ENCODE measurements around the gene NT5DC1.

Gene NT5DC1

DNA sequence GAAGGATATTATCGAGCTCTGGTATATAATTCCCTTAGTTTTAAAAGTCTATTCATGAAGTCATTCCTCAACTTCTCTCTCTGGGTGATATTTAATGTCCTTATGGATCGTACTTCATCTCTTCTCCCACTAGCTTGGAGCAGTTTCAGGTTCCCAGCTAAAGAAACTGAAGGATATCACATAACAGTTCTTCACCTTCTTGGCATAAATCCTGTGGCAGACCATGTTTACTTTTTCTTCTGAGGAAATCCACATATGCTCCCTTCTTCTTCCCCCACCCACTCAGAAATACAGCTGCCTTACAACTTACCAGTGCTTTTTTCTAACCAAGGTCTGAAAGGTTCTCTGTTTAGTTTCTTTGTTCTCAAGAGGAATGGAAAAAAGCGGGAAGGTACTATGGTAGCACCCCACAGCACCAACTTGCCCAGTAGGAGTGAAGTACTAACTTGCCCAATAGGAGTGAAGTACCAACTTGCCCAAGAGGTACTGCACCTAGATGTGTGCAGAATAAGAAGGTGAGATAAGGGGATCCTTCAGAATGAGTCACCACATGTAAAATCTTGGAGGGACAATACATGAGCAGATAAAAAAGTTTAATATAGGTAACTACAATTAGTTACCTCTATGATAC, 100.1 kb downstream of the NT5DC1 start:
- DNase-seq, result no peak

DNA sequence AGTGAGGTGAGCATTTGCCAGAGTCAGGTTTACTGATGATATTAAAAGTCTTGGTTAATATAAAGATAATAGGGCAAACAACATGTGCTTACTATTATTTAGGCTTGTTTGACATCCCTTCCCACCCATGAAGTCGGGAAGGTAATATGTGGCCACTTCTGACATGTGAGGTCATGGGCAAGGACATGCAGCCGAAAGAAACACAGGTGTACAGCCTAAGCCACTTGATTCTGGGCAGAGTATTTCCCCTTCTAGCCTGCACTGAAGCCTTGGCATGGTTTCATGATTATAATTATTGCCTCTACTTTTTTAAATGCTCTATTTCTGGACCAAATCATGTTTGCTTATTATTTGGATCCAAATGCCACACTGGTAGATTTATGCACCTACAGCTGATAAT, 100.9 kb downstream of the NT5DC1 start:
- DNase-seq, result no peak

DNA sequence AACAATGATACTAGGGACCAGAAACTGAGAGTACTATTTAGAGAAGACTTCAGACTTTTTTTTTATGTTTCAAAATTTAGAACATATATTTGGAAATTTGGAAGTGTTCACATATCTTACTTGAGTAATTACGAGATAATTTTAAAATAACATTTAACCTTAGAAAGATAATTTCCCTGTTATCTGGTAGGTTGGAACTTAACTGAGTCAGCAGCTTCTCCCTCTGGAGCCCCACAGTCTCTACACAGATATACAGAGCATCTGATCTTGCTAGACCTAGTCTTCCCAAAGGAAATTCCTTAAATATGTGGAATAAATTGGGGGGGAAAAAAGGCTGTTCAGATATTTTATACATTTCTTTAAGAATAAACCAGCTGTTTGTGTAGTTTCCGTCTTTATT, 104.6 kb downstream of the NT5DC1 start:
- DNase-seq, result no peak

DNA sequence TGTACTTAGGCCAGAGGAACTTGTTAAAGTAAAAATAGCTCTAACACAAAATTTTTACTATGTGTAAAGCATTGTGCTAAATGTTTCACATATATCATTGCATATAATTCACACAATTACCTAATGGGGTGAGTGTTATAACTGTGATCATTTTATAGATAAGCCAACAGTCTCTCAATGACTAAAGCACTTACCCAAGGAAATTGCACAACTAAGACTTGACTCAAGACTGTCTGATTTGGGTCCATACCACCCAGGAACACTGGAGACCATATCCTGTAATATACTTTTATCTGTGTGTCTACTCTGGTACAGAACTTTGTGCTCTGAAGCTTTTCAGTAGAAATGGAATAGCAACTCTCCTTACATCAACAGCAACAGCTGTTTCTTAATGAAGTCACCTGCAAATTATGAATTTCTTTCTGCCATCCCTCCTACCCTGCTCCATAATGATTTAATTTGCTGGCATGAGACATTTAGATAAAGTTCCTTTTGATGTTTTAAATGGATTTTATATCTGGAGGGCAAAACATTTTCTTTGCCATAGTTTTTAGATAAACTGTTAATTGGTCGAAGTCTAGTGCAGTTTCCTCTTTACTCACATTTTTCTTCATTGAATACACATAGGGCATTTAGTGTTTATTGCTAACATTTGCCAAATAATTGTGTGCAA, 105.7 kb downstream of the NT5DC1 start:
- no peak for DNase-seq

DNA sequence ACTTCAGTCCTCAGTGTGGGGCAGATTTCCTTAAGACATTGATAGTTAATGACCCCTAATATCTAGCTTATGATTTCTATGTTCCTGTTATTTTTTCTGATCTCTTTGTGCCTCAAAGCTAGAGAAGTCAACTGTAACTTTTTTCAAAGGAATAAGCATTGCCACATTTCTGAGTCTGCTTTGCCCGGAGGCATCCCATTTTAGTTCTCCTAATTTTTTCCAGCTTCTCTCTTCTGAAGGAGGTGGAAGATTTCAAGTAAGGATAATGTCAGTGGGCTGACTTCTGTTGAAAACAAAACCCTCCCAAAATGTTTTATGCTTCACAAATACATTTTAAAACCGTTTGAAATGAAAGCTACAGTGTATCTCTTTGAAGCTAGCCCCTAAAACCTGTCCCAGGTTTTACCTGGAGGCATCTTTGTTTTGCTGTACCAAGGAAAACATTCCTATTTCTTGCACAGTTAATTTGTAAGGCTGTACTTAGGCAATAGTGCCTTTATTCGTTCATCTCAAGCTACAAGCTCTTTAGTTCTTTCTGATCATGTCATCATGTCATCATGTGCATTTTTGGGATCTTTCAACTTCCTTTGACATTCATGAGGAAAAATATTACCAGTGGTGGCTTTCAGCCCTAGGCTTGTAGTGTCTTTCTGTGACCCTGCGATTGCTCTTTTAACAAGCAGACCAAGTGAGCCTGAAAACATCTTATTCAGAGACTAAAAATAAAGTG, 107.6 kb downstream of the NT5DC1 start:
- DNase-seq, result no peak

DNA sequence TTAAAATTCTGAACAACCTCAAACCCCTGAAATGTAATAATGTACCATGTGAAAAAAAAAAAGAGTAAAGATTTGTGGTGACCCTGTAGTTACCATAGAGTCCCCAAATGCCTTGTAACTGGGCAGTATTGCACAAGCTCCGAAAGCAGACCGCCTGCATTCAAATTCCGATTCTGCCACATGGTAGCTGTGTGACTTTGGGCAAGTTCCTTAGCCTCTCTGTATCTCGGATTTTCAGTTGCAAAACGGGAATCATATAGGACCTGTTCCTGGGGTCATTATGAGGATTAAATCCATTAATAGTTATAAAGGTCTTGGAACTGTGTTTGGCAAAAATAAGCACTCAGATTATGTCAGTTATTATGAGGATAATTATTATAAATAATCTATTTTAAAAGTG, 109.7 kb downstream of the NT5DC1 start:
- DNase-seq, result no peak

DNA sequence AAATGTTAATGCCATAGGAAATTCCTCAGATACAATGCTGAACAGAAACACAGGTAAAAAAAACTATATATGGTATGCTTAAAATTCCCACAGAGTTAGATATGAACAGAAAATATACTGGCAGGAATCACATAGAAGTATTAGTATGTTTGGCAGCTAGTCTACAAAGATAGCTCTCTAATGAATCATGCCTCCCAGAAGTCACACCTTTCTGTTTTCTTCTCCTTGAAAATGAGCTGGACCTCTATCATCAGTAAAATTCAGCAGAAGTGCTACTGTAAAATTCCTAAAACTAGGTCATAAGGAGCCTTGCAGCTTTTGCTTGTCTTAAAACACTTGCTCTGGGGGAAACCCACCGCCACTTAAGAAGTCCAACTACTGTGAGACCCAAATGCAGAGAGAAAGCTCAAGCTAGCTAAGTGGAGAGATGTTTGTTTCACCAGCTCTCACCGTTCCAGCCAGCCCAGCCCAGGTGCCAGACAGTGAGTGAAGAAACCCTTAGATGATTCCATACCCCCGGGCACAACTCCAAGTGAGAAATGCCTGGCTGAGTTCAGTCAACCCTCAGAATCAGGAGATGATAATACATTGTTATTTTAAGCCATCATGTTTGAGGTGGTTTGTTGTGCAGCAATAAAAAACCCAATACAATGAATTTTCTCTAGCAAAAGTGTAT, 110.2 kb downstream of the NT5DC1 start:
- no peak for DNase-seq

DNA sequence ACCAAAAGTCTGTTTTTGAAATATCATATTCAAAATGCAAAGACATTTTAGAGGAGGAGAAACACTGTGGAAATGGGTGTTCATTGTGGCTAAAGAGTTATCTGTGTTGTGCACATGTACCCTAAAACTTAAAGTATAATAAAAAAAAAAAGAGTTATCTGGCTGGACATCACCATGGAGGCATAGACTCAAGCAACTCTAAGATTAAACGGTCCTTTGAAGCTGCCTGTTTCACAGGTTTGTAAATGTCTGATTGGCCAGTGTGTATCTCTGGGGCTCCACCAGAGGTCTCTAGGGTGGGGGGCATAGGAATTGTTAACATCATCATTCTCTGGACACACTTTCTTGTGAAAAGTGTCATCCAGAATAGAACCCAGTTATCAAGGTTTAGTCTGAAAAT, 114.0 kb downstream of the NT5DC1 start:
- no peak for DNase-seq

DNA sequence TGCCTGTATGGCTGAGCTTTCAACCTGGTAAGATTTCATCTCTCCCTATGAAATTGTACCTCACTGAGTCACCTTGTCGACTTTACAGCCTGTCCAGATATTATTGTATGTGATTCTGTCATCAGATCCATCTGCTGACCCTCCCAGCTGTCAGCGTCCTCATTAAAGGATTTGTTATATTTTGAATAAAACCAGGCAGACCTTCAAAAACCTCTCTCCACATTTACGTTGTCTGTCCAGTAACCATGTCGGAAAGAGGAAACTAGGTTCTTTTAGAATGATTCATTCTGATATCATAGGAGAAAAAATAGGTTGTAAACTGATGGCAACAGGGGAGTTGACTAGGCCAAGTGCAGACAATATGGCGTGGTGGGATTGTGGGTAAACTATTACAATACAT, 114.8 kb downstream of the NT5DC1 start:
- DNase-seq, result no peak

DNA sequence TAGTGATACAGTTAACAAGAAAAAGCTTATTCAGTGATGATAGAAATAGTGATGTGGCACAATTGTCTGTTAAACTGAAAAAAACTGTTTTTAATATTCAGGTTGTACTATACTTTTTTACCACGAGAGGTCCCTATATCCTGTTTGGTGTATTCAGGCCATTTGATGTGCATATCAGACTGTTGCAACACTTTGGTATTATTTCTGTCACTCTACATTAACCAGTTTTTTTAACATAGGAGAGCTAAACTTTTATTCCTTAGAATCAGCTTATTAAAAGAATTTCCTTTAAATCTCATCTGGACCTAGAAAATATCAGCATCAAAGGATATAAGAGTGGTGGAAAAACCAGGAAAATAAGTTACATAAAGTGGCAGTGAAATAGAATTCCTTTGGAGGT, 116.4 kb downstream of the NT5DC1 start:
- no peak for DNase-seq

DNA sequence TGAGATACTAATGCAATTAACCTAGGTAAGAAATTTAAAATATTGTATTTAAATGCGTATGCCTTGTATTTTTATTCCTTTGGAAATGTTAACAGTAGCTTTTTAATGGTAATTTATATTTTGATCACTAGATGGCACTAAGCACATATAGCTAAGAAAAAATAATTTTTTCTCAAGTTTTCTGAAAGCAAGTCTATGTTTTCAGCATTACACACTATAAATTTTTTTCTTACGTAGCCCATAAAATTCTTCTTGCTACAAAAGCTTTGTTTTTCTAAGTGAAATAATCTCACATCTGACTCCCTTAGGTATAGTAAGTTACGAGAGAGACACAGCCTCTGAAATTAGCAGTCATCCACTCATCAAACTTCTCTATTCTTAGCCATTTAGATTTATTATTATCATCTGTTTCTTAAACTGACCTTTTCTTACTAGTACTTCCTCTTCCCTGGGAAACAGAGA, 117.5 kb downstream of the NT5DC1 start:
- DNase-seq, result no peak

DNA sequence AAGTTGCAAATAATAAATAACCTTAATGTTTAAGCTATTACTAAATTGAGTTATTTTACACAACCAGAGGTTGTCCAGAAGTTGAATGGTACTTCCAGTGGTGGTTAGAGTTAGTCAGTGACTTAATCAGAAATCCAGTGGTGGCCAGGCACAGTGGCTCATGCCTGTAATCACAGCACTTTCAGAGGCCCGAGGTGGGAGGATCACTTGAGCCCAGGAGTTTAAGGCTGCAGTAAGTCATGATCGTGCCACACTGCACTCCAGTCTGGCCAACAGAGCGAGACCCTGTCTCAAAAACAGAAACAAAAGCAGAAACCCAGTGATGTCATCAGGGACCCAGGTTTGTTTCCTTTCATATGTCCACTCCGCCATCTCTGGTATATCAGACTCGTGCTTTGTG, 118.2 kb downstream of the NT5DC1 start:
- no peak for DNase-seq

DNA sequence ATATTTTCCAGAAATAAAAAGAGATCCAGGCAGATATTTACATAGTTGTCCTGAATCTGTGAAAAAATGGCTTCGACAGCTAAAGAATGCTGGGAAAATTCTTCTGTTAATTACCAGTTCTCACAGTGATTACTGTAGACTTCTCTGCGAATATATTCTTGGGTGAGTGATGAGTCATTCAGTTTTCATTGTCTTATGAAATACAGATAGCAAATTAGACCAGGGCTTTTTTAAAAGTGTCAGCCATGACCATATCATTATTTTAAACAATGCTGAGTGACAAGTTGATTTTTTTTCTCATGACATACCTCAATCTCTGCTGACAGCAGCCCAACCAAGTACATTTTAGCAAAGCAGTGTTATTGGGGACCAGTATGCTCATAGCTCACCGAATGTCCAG, 120.4 kb downstream of the NT5DC1 start:
- no peak for DNase-seq

DNA sequence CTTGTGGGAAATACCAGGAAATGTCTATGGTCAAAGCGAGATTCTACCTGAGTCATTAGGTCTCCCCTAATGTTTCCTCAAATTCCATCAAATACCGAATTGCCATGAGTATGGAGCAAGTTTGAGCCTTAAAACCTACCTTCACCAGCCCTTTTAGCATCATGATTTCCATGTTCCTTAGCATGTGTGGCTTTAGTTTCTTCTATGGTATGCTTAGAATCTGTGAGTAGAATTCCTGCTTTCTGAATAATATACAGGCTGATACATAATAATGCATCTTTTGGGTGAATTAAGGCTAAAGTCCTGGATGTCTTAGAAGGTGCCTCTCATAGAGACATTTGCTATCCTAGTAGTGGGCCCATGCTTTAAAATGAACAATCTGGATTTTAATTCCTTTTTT, 121.3 kb downstream of the NT5DC1 start:
- no peak for DNase-seq

DNA sequence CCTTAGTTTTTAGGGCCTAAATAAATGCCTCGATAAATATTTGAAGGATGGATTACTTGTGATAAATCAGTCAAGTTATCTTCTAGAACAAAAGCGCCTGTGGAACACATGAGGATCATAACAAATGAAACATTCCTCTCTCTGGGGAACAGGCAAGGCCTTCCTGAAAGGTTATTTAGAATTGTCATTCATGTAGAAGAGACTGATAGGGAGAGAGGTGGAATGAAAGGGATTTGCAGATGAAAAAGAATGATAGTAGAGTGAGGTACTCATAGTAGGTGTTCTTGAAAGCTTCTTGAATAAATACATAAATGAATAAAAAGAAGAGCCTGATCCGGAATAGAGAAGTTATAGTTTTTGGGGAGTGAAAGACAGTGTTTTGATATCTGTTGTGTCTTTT, 122.7 kb downstream of the NT5DC1 start:
- DNase-seq, result no peak

DNA sequence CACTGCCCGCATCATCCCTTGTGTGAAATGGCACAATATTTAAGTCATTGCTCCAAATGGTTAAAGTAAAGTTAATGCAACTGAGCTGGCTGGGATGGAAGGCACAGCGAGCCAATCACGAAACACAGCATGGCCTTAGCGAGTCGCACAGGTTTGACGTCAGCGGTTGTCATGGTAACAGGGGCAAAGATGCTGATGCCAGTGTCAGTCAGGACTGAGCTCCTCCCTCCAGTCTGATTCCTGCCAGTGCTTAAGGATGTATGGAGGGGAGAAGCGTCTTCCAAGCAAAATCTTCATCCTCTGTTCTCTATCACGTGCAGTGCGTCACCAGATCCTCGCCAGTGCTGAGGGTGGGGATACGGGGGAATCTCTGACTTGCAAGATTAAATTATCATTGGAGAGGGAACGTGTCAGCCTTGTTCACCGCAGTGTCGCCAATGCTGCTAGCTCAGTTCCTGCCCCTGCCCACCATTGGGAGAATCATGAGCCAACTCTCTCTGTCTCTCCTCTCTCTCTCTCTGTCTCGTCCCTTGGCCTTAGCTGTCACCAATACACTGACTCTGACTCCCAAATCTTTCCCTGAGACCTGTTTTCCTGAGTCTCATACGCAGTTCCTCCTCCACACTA, 128.7 kb downstream of the NT5DC1 start:
- peak; percentile 10 for DNase-seq

DNA sequence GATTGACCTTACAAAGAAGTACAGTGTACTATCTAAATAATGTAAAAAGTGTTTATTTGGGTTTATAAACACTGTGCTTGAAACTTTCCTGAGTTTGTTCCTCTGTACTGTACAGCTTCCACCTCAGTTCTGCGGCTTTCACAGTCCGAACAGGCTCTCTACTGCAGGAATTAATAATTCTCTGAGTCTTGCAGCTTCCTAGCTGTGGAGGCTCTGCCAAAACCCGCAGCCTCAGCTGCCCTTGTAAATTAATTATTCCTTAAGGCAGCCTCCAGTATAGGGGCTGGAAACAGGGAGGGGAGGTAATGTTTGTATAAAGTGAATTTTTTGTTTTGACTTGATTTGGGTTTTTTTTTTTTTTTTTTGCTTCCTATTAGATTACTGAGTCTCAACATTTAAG, 134.0 kb downstream of the NT5DC1 start:
- no peak for DNase-seq

DNA sequence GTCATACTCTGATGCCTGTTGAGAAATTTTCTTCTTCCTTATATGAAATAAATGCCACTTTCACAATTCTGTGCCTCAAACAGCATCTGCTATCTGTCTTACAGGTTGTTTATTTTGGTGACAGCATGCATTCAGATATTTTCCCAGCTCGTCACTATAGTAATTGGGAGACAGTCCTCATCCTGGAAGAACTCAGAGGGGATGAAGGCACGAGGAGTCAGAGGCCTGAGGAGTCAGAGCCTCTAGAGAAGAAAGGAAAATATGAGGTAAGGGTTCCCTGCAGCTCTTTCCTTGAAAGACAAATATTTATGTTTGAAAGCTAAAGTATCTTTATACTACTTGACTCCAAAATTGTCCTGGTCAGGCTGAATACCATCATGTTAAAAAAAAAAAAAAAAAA, 137.4 kb downstream of the NT5DC1 start:
- no peak for DNase-seq

DNA sequence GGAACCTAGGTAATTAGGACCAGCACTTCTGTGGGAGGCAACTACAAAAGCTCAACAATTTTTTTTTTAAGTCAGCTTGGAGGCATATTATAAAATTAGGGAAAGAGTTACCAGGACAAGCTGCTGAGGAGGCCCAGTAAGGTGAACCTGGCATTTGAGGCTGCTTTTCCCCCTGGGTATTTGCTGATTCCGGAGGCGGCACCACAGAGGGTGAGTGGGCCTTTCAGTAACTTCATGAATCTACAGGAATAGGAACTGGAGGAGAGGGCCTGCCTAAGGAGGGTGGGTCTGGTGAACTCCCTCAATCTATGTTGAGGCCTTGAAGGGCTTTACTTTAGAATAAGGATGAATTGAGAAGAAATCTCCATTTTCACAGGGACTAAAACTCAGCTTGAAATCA, 138.6 kb downstream of the NT5DC1 start:
- DNase-seq, result no peak

DNA sequence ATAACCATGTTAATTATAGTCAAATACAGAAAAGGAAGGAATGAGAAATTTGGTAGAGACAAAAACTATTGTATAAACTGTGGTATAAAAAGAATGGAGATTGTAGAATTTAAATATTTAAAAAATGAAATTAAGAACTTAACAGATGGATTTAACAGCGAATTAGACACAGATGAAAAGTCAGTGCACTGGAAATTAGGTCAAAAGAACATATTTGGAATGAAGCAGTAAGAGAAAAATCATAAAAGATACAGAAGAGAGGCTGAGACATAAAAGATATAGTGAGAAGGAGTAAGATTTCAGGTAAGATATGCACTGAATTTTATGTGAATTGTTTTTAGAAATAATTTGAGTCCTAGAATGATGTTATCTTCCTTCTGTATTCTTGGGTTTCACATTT, 139.2 kb downstream of the NT5DC1 start:
- no peak for DNase-seq

DNA sequence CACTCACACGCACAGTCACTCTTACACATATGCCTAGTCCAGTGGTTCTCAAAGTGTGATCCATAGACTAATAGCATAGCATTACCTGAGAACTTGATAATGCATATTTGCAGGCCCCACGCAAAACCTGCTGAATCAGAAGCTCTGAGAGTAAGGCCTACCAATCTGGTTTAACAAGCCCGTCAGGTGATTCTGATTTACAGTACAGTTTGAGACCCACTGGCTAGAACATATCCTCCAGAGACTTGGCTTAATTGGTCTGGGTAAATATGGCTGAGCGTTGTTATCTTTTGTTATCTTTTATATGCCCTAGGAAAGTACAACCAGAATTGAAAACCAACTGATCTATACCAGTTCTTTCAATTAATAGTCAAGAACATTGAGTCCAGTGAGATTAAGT, 143.6 kb downstream of the NT5DC1 start:
- no peak for DNase-seq

DNA sequence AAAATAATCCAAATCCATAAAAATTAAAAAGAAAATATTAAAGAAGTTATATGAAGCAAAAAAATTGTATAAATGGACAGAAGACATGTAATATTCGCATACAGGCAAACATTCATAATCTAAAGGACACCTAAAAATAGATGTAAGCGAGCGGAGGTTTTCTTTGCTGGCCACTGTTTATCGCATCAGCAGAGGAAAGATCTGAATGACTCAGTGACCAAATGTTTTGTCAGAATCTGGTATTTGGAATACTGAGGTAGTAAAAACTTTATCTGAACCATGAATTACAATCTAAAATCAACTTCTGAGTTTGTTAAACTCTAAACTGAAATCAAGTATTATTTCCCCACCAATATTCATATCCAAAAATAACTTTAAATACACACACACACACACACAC, 145.4 kb downstream of the NT5DC1 start:
- DNase-seq, result no peak

DNA sequence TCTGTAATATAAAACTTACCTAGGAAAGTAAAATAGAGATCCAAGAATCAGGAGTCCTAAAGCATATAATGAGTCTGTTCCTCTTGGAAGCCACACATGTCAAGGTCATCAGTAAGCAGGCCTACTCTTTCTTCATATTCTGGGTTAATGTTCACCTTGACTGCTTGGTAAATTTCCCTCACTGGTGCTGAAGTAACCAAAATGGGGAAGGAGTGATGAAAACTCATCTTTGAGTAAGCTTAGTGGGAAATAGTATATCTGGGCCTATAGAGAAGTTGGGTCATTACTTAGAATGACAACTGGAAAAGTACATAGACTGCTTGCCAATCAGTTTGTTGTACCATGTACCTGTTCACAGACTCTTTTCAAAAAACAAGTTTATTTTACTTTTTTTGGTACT, 146.6 kb downstream of the NT5DC1 start:
- DNase-seq, result no peak
